Suprapubic skin (tissue), 4 donors: Measurements from ENCODE around the gene SPOCK2. TPM values are rescaled to one million over a fixed set of nuclear protein-coding genes. Genes with fewer than 3 reads are reported as not detected.

Experiments
- DNase-seq, 2 donors: peaks; one replicate each; pipeline ENCODE4 v3.0.0-alpha.2; 2019; ENCODE audit warnings: low spot score in 2 of 2
- H3K27ac ChIP-seq: fragments of 200-600 bp; sonication (generic); one replicate; pipeline ENCODE4 v1.5.1; 2019
- H3K27me3 ChIP-seq: fragments of 200-600 bp; sonication (generic); one replicate; pipeline ENCODE4 v1.5.1; 2019
- H3K36me3 ChIP-seq: fragments of 200-600 bp; sonication (generic); one replicate; pipeline ENCODE4 v1.5.1; 2019
- H3K4me1 ChIP-seq: fragments of 200-600 bp; sonication (generic); one replicate; pipeline ENCODE4 v1.5.1; 2019
- H3K4me3 ChIP-seq: fragments of 200-600 bp; sonication (generic); one replicate; pipeline ENCODE4 v1.5.1; 2019; ENCODE audit warnings: mild to moderate bottlenecking
- H3K9me3 ChIP-seq: fragments of 200-600 bp; sonication (generic); one replicate; pipeline ENCODE4 v1.5.1; 2019
- CTCF ChIP-seq, 2 donors: fragments of 200-600 bp in 1 of 2; fragments of 450-650 bp in 1 of 2; sonication (generic) in 1 of 2; IDR thresholded peaks; one replicate each; pipeline ENCODE4 v1.5.1; 2016 to 2019; ENCODE audit warnings: antibody characterized with exemption in 2 of 2, mild to moderate bottlenecking in 1 of 2, moderate library complexity in 1 of 2
- EP300 ChIP-seq: sonication (generic); formaldehyde crosslinking; IDR thresholded peaks from one replicate; pipeline ENCODE4 v1.6.1; 2017; ENCODE audit warnings: antibody characterized with exemption
- POLR2A ChIP-seq, 2 donors: fragments of 450-650 bp; IDR thresholded peaks; one replicate each; pipeline ENCODE4 v1.6.1; 2017; ENCODE audit warnings: antibody characterized with exemption in 2 of 2, mild to moderate bottlenecking in 2 of 2, moderate library complexity in 2 of 2
- POLR2AphosphoS5 ChIP-seq, 3 donors: sonication (generic); formaldehyde crosslinking; IDR thresholded peaks; one replicate each; pipeline ENCODE4 v1.6.1; 2017; ENCODE audit warnings: antibody characterized with exemption in 3 of 3
- WGBS: methylation state at CpG from one replicate; pipeline ENCODE4 v1.1.5; 2018; 5-methylcytosine and 5-hydroxymethylcytosine counted together
- total RNA-seq, 4 donors: library from RNA; depleted of rRNA; stranded (reverse); fragments of >200 nt; gene quantifications; one replicate each; pipeline ENCODE4 v1.1.0, GENCODE V29; 2016

Gene SPOCK2
- total RNA-seq, 4 donors from 2014 or later = 1.5 to 3.7 (median 1.8) TPM

GRCh38 chr10:72092987-72093386, 4.6 kb upstream of the SPOCK2 start:
- H3K9me3 ChIP-seq = no peaks in the 10 kb centered on the region
- H3K27ac ChIP-seq = no peak overlapping the region
- peaks cover 28% of the 10 kb centered on the region for H3K36me3 ChIP-seq
- no peak for DNase-seq
- no peak for TF ChIP-seq POLR2A (IDR thresholded peaks at IDR 0.05)
- no peak for TF ChIP-seq POLR2AphosphoS5 (IDR thresholded peaks at IDR 0.05)
- no peak for TF ChIP-seq CTCF (IDR thresholded peaks at IDR 0.05)
- no peak for TF ChIP-seq EP300
- peaks cover 12% of the 10 kb centered on the region for H3K27me3 ChIP-seq
- H3K4me3 ChIP-seq = no peak overlapping the region
- 88% methylated on average over 2 of the region's 2 CpGs for WGBS
- peaks cover 5% of the 10 kb centered on the region for H3K4me1 ChIP-seq

- WGBS = 89% methylated on average over 8 of the region's 8 CpGs
- TF ChIP-seq CTCF (IDR thresholded peaks at IDR 0.05) (no peak), POLR2AphosphoS5 (IDR thresholded peaks at IDR 0.05) (no peak), POLR2A (IDR thresholded peaks at IDR 0.05) (no peak), EP300 (no peak)
These were observed 4.0 kb upstream of the SPOCK2 start for GRCh38 chr10:72092171-72092924.

GRCh38 chr10:72090326-72090725, 2.0 kb upstream of the SPOCK2 start:
- 97% methylated on average over 3 of the region's 3 CpGs for WGBS
- Histone ChIP-seq H3K36me3 (peaks cover 7% of the 10 kb centered on the region), H3K27me3 (peaks cover 29% of the 10 kb centered on the region), H3K27ac (no peak overlapping the region), H3K4me3 (no peak overlapping the region), H3K4me1 (peaks cover 20% of the 10 kb centered on the region), H3K9me3 (no peaks in the 10 kb centered on the region)
- no peak for DNase-seq
- no peak for TF ChIP-seq POLR2AphosphoS5 (IDR thresholded peaks at IDR 0.05)
- TF ChIP-seq CTCF (IDR thresholded peaks at IDR 0.05) = no peak
- no peak for TF ChIP-seq EP300

More at GRCh38 chr10:72092171-72092924, 4.0 kb upstream of the SPOCK2 start:
- no peaks in the 10 kb centered on the region for H3K9me3 ChIP-seq
- no peak for DNase-seq
- H3K4me1 ChIP-seq = peaks cover 11% of the 10 kb centered on the region
- peaks cover 18% of the 10 kb centered on the region for H3K27me3 ChIP-seq
- H3K36me3 ChIP-seq = peaks cover 22% of the 10 kb centered on the region
- no peak overlapping the region for H3K4me3 ChIP-seq
- H3K27ac ChIP-seq = no peak overlapping the region

GRCh38 chr10:72089618-72090017, 1.3 kb upstream of the SPOCK2 start:
- peak in 1 of 2 donors; percentile 44 for DNase-seq
- peaks cover 7% of the 10 kb centered on the region for H3K36me3 ChIP-seq
- 62% methylated on average over 6 of the region's 6 CpGs for WGBS
- H3K4me3 ChIP-seq = no peak overlapping the region
- H3K4me1 ChIP-seq = peaks cover 20% of the 10 kb centered on the region
- no peaks in the 10 kb centered on the region for H3K9me3 ChIP-seq
- peaks cover 29% of the 10 kb centered on the region for H3K27me3 ChIP-seq
- TF ChIP-seq POLR2A (IDR thresholded peaks at IDR 0.05) = no peak
- no peak overlapping the region for H3K27ac ChIP-seq

- H3K4me3 ChIP-seq = peak overlapping the region; percentile 41
- peaks cover 20% of the 10 kb centered on the region for H3K4me1 ChIP-seq
- peak in 1 of 2 donors; percentile 78 for DNase-seq
- peaks cover 7% of the 10 kb centered on the region for H3K36me3 ChIP-seq
- no peaks in the 10 kb centered on the region for H3K9me3 ChIP-seq
- TF ChIP-seq POLR2AphosphoS5 (IDR thresholded peaks at IDR 0.05) = no peak
- no peak for TF ChIP-seq EP300
- no peak for TF ChIP-seq CTCF (IDR thresholded peaks at IDR 0.05)
- TF ChIP-seq POLR2A (IDR thresholded peaks at IDR 0.05) = no peak
- H3K27ac ChIP-seq = no peak overlapping the region
- 72% methylated on average over 14 of the region's 14 CpGs for WGBS
- H3K27me3 ChIP-seq = peaks cover 29% of the 10 kb centered on the region
These were observed 681 bp upstream of the SPOCK2 start for GRCh38 chr10:72088889-72089575.
